Stimulated activated CD8-positive, alpha-beta memory T cell treated with anti-CD3 and anti-CD28 coated beads, Interleukin-15, amount 100 ng/mL, for 4 hours (primary cell): ENCODE results near the gene RGMB.
"Not testable (repeated sequence)": the region's sequence is repeated elsewhere in the genome, so short reads cannot be mapped to it uniquely, and the experiment has no call there.

Experiments
- DNase-seq, 2 donors: peaks; one replicate each; pipeline ENCODE4 v3.0.0-alpha.2; 2020; ENCODE audit warnings: low read depth in 2 of 2

The RGMB gene, protein sequence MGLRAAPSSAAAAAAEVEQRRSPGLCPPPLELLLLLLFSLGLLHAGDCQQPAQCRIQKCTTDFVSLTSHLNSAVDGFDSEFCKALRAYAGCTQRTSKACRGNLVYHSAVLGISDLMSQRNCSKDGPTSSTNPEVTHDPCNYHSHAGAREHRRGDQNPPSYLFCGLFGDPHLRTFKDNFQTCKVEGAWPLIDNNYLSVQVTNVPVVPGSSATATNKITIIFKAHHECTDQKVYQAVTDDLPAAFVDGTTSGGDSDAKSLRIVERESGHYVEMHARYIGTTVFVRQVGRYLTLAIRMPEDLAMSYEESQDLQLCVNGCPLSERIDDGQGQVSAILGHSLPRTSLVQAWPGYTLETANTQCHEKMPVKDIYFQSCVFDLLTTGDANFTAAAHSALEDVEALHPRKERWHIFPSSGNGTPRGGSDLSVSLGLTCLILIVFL

GRCh38 chr5:98773464-98774191 lies at the start of gene RGMB:
RGMB (plus strand) TSS chr5:98773663; CDS start chr5:98774071, 408 bp downstream.
- DNase-seq, result peak; percentile 74 to 87

GRCh38 chr5:98726258-98726657 lies 47.2 kb upstream of the RGMB start:
- no peak for DNase-seq

- DNase-seq, result no peak
These were observed 45.8 kb upstream of the RGMB start for GRCh38 chr5:98727686-98728085.

- no peak for DNase-seq
These were observed 38.8 kb upstream of the RGMB start for GRCh38 chr5:98734646-98735045.

- no peak for DNase-seq
These were observed 37.5 kb upstream of the RGMB start for GRCh38 chr5:98735806-98736507.

- no peak for DNase-seq
These were observed 36.7 kb upstream of the RGMB start for GRCh38 chr5:98736753-98737152.

GRCh38 chr5:98737441-98737840 lies 36.0 kb upstream of the RGMB start:
- DNase-seq, result not testable (repeated sequence)

GRCh38 chr5:98738481-98739149 lies 34.8 kb upstream of the RGMB start:
- DNase-seq, result not testable (repeated sequence)

DNA sequence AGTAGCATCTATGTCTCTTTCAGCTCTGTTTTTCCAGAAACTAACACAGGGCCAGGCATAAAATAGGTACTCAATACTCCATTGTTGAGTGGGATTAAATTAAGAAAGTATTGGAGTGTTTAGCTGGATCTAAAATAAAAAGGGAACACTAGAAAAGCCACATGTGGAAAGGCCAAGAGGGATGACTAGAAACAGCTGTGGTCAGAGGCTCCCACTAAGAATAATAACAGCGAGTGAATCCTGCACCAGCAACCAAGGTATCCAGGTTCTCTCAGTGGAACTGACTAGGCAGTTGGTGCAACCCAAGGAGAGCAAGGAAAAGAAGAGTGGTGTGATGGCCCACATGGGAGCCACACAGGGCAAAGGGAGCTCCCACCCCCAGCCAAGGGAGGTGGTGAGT lies 31.5 kb upstream of the RGMB start:
- no peak for DNase-seq

DNA sequence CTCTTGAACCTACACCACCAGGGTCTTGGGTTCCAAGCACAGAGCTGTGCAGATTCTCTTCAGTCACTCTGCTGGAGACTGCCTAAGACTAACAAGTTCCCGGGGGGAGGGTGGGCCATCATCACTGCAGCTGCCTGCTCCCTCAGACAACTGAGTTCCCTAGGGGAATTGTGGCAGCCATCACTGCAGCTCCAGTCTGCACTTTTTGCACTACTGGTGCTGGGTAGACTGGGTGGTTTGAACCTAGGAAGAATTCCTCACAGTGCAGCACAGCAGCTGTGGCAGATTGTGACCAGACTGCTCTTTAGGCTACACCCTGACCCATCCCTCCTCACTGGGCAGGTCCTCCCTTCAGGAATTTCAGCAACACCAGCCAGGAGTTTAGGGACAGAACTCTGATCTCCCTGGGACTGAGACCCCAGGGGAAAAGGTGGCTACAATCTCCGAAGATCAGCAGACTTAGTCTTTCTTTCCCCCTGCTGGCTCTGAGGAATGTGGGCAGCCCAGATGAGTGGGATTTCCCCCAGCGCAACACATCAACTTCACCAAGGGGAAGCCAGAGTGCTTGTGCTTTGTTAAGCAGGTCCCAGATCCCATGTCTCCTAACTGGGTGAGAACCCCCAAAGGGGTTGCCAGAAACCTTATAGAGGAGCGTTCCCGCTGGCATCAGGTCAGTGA lies 30.9 kb upstream of the RGMB start:
- no peak for DNase-seq

- DNase-seq, result not testable (repeated sequence)
These were observed 25.2 kb upstream of the RGMB start for GRCh38 chr5:98748259-98748658.

DNA sequence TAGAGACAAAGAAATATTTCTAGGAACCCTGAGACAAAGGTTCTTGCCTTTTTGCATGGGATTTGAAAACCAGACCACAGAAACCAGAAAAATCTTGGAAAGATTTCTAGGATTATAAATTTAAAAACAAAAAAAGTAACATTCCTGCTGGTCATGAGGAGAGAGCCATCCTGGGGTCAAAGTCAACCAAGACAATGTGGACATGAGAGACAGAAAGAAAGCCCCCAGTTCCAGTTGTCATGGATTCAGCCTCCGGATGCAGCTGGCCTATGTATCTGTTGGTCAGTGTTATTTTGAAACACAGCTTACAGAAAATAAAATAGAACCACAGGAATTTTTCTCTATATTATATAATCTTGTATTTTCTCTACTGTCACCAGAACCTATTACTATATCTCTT lies 24.4 kb upstream of the RGMB start:
- no peak for DNase-seq

DNA sequence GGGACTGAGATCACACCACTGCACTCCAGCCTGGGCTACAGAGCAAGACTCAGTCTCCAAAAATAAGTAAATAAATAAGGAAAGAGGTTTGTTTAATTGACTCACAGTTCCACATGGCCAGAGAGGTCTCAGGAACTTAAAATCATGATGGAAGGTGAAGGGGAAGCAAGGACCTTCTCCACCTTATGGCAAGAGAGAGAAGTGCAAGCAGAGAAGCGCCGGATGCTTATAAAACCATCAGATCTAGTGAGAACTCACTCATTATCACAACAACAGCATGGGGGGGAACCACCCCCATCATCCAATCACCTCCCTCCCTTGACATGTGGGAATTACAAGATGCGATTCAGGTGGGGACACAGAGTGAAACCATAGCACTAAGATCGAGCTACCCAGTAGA lies 22.8 kb upstream of the RGMB start:
- DNase-seq, result no peak

DNA sequence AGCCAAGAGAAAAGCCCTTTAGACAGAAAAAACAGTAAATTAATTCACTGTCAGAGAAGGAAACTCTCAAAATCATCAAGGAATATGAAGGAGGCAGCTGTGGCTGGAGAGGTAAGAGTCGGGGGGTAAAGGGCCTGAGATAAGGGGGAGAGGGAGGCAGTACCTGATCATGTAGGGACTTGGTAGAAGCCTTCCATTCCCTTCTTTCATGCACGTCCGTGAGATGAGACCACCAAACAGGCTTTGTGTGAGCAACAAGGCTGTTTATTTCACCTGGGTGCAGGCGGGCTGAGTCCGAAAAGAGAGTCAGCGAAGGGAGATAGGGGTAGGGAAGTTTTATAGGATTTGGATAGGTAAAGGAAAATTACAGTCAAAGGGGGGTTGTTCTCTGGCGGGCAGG lies 21.1 kb upstream of the RGMB start:
- DNase-seq, result not testable (repeated sequence)

DNA sequence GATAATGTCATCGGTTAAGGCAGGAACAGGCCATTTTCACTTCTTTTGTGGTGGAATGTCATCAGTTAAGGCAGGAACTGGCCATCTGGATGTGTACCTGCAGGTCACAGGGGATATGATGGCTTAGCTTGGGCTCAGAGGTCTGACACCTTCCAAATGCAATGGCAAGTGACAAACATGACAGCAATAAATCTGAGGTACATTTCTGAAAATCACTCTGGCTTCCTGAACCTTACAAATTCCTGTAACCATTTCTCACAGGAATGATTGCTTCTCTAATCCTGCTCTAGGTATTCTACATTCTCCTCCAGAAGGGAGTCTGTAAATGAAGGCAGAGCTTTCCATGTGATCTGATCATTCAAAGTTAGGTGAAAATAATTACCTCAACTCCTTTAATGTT lies 20.7 kb upstream of the RGMB start:
- DNase-seq, result not testable (repeated sequence)

DNA sequence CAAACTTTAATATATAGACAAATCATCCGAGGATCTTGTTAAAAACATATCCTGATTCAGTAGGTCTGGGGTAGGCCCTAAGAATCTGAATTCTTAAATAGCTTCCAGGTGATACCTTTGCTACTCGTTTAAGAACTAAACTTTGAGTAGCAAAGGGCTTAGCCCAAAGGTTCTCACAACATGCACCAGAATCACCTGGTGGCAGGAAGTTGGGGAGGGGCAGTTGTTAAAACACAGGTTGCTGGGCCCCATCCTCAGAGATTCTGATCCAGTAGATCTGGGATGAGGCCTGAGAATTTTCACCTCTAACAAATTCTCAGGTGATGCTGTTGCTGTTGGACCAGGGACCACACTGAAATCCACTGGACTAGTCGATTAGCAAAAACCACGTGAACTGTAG lies 20.0 kb upstream of the RGMB start:
- no peak for DNase-seq

GRCh38 chr5:98755406-98755805 lies 18.1 kb upstream of the RGMB start:
- DNase-seq, result no peak

DNA sequence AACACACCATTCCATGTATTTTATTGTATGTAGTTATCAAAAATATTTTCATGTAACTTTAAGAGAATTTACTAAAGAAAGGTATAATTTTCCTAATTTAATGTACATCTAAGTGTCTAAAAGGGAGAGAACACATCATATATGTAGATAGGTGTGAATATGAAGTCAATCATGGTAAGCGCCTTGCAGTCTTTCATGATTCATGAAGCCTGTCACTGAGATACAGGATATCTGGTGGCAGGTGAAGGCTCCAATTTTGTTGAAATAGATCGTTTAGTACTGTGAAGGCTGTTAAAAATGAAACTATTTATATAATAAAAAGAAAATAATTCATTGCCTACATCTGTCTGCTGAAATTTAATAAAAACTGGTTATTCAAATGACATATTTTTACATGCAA lies 15.5 kb upstream of the RGMB start:
- DNase-seq, result no peak

GRCh38 chr5:98763001-98763630 lies 10.3 kb upstream of the RGMB start:
- no peak for DNase-seq

- DNase-seq, result no peak
These were observed 7.6 kb upstream of the RGMB start for GRCh38 chr5:98765815-98766214.

- no peak for DNase-seq
These were observed 5.9 kb upstream of the RGMB start for GRCh38 chr5:98767581-98767980.
